HG02623 (cell line): ENCODE data around the gene CD1E.
A peak's percentile ranks its signal among the peaks of the same experiment; 100 is the strongest.
"Not testable (repeated sequence)": the region's sequence is repeated elsewhere in the genome, so short reads cannot be mapped to it uniquely, and the experiment has no call there.

Experiments
- ATAC-seq: cut with Tn5 transposase; IDR thresholded peaks from one replicate; pipeline ENCODE4 v1.9.1; 2021; ENCODE audit warnings: moderate library complexity; ENCODE audit not compliant: unreplicated experiment

CD1E gene

DNA sequence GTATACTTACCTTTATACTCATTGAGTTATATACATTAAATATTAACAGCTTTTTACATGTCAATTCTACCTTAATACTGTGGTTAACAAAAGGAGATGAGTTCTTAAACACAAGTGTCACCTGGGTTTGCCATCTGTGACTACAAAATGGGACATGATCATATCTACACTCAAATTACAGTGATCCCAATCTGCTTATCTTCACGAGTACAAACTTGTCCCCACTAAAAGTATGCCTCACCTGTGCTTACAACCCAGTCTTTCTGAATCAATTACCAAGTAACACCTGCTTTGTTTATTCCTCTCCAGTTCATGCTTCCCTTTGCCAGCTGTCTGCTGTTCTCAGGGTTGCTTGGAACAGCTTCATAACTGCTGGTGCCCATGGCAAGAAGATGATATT lies 8.8 kb downstream of the CD1E start:
- no peak for ATAC-seq

- ATAC-seq = no peak
These were observed 9.2 kb downstream of the CD1E start for GRCh38 chr1:158362941-158363340.

DNA sequence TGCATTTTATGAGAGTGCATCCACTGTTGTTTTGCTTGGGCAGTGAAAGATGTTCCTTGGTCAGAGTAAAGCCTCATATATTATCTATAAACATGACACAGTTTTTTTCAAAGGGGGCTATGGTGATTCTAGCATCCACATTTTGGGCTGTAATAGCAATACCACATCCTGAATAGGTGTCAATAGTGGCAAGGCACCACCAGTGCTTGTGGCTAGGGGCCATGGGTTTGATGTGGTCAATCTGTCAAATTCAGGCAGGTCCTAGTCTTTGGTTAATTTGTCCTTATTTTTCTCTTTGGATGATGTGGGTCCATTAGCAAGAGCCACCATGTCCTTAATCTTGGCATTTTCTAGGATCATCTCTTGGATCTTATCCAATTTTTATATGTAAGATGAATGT lies 13.1 kb downstream of the CD1E start:
- ATAC-seq = no peak

DNA sequence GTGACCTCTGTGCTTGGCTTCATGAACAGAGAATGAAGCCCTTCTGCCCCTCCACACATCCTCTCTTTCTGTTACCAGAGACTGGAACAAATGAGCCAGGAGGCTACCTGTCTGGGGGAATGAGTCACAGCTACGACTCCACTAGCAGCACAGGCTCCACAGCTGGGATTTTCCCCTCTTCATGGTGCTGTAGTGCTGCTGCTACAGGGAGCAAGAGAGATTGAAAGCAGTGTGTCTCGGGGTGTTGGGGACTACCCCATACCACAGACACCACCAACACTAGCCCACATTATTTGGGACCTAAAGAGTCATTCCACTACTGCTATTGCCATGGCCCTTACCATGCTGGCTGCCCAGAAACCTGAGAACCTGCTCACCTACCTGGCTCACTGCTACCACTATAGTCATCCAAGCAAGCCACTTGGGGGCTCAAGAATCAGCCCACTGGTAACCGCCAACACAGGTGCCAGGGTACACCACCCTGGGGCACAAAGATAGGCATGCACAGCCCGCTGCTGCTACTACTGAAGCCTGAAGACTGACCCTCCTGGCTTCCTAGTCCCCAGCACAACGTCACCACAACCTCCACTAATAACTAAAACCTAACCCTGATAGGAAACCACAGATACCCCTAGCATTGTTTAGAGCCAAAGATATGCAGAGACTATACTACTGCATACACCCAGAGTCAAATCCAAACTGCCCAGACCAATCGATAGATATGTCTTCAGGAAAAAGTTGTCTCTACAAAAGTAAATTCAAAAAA lies 17.7 kb downstream of the CD1E start:
- ATAC-seq = peak; percentile 93

DNA sequence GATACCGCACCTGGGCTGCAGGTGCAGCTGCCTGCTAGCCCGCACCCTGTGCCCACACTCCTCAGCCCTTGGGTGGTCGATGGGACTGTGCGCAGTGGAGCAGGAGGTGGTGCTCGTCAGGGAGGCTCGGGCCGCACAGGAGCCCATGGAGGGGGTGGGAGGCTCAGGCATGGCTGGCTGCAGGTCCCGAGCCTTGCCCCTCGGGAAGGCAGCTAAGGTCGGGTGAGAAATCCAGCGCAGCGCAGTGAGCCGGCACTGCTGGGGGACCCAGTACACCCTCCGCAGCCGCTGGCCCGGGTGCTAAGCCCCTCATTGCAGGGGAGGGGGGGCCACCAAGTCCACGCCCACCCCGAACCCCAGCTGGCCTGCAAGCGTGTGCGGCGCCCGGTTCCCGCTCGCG lies 20.4 kb downstream of the CD1E start:
- ATAC-seq = not testable (repeated sequence)

GRCh38 chr1:158374860-158375259 lies 21.2 kb downstream of the CD1E start:
- no peak for ATAC-seq

- ATAC-seq = no peak
These were observed 36.6 kb downstream of the CD1E start for GRCh38 chr1:158390331-158390730.

- ATAC-seq = no peak
These were observed 37.4 kb downstream of the CD1E start for GRCh38 chr1:158391099-158391498.

- no peak for ATAC-seq
These were observed 39.8 kb downstream of the CD1E start for GRCh38 chr1:158393476-158393875.

DNA sequence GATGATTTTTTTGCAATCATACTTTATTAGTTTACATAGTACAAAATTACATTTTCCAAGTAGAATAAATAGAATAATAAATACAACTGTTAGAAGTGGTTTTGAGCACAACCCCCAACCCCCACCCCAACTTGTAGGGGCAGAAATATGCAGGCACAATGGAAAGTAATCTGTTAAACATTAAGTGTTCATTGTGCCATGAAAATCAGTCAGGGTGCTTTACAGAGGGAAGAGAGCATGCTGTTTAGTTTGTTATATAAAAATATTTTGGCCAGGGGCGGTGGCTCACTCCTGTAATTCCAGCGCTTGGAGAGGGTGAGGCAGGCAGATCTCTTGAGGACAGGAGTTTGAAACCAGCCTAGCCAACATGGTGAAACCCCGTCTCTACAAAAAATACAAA lies 43.0 kb downstream of the CD1E start:
- no peak for ATAC-seq

DNA sequence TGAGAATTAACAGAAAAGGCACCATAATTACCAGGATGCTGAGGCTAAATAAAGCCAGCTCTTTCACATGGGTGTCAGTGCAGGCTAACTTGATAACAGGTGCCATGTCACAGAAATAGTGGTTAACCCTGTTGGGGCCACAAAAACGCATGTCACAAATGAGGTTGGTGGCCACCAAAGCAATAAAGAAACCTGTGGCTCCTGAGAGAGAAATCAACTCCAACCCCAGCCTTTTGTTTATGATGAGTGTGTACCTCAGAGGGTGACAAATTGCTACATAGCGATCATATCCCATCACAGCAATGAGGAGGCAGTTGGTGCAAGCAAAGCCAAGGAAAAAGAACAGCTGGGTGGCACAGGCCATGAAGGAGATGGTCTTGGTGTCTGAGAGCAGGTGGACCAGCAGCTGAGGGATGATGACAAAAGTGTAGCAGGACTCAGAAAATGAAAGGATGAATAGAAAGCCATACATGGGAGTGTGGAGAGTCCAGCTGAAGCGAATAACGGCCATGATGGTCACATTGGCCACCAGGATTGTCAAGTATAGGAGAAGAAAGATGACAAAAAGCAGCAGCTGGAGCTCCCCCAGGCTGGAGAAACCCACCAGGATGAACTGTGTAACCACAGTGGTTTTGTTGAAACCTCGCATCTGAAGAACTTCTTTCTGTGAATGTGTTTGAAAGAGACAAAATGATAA lies 45.3 kb downstream of the CD1E start, which contains the start of gene OR10T2:
TSS of gene OR10T2 (minus strand) at position 649 of the 697 bp plus-strand sequence. CDS start at position 649, 0 bp downstream.
- no peak for ATAC-seq

DNA sequence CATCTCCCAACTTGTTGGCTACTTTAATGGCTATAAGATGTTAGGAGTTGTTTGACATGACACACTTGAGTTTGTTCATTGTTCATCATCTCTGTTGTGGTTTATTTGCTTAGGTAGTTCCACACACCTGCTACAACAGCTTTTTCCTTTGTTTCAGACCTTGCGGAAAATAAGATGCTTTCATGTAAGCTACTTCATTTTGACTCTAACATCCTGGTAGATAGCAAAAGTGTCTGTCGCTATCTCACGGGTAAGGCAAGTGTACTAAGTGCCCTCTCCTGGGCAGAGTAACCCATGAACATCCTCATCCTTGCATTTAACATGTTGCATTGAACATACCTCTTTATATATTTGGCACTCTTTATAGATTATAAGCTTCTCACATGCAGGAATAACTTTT lies 47.2 kb downstream of the CD1E start:
- no peak for ATAC-seq

DNA sequence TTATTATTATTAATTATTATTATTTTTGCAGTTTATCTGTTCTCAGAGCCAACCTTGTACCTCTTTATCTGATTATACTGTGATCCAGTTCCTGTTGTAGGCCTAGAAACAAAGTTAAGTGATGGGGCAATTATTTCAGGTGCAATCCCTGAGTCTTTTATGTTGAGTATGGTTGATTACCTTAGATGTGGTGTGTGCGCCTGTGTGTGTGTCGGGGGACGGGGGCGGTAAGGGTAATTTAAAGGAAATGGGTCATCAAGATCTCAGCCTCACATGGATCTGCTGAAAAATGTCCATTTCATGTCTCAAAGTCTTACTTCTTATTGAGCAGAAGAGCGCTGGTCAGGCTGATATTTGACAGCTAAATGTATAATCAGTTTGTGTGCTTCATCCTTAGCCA lies 53.4 kb downstream of the CD1E start:
- no peak for ATAC-seq
